WTC11 (cell line): ENCODE results near the gene CCAR1. TPM values are rescaled to one million over a fixed set of nuclear protein-coding genes. Genes with fewer than 3 reads are reported as not detected.

ENCODE experiments used
- ATAC-seq: fragments of 200-7000 bp; cut with Tn5 transposase; 2 replicates; pipeline ENCODE4 v1.10.0; 2021; ENCODE audit warnings: mild to moderate bottlenecking, moderate library complexity
- CTCF ChIA-PET: fragments of 300-600 bp; sonication (Branson Sonifier 250); formaldehyde crosslinking; loops from one replicate; lab custom pipeline; 2021; ENCODE audit warnings: antibody characterized with exemption; lab: Charles Lee
- POLR2A ChIA-PET: fragments of 350-600 bp; sonication (Branson Sonifier 250); formaldehyde crosslinking; loops from one replicate; lab custom pipeline; 2021; ENCODE audit warnings: antibody characterized with exemption; lab: Charles Lee
- DNase-seq: peaks from one replicate; pipeline ENCODE4 v3.0.0; 2021; ENCODE audit warnings: low spot score
- H3K27ac Mint-ChIP-seq: 2 replicates; pipeline ENCODE4 v1.8.0; 2021; ENCODE audit warnings: mixed read lengths
- H3K27me3 Mint-ChIP-seq: 2 replicates; pipeline ENCODE4 v1.8.0; 2021; ENCODE audit warnings: low read depth, mild to moderate bottlenecking, moderate library complexity, mixed read lengths
- H3K36me3 Mint-ChIP-seq: 2 replicates; pipeline ENCODE4 v1.8.0; 2021; ENCODE audit warnings: mixed read lengths
- H3K4me1 Mint-ChIP-seq: 2 replicates; pipeline ENCODE4 v1.8.0; 2022; ENCODE audit warnings: mixed read lengths
- H3K4me3 Mint-ChIP-seq: 2 replicates; pipeline ENCODE4 v1.8.0; 2021; ENCODE audit warnings: mild to moderate bottlenecking, moderate library complexity, mixed read lengths
- H3K9me3 Mint-ChIP-seq: 2 replicates; pipeline ENCODE4 v1.8.0; 2021; ENCODE audit warnings: mixed read lengths
- CBFB ChIP-seq: sonication (generic); formaldehyde crosslinking; IDR thresholded peaks from 2 replicates; pipeline ENCODE4 v1.8.1; 2022; ENCODE audit warnings: mild to moderate bottlenecking, low read depth, missing genetic modification reagents
- CREB1 ChIP-seq: sonication (generic); formaldehyde crosslinking; IDR thresholded peaks from 2 replicates; pipeline ENCODE4 v1.8.0; 2023; ENCODE audit warnings: mild to moderate bottlenecking, missing genetic modification reagents
- ELF4 ChIP-seq: sonication (generic); formaldehyde crosslinking; IDR thresholded peaks from 2 replicates; pipeline ENCODE4 v1.8.1; 2022; ENCODE audit warnings: low read depth, mild to moderate bottlenecking, moderate library complexity, missing genetic modification reagents
- FOXP4 ChIP-seq: sonication (generic); formaldehyde crosslinking; IDR thresholded peaks from 2 replicates; pipeline ENCODE4 v1.8.0; 2022; ENCODE audit warnings: mild to moderate bottlenecking, missing genetic modification reagents
- GABPB1 ChIP-seq: sonication (generic); formaldehyde crosslinking; IDR thresholded peaks from 2 replicates; pipeline ENCODE4 v1.8.1; 2023; ENCODE audit warnings: mild to moderate bottlenecking, missing genetic modification reagents
- HMGA2 ChIP-seq: fragments of 250-450 bp; sonication (Bioruptor Pico); IDR thresholded peaks from 2 replicates; pipeline ENCODE4 v1.4.0; 2021; ENCODE audit warnings: mild to moderate bottlenecking, moderate library complexity
- MAX ChIP-seq: sonication (generic); formaldehyde crosslinking; IDR thresholded peaks from 2 replicates; pipeline ENCODE4 v1.8.0; 2022; ENCODE audit warnings: mild to moderate bottlenecking, missing genetic modification reagents
- NFATC4 ChIP-seq: fragments of 250-450 bp; sonication (Bioruptor Pico); IDR thresholded peaks from 2 replicates; pipeline ENCODE4 v1.9.0; 2021; ENCODE audit warnings: mild to moderate bottlenecking
- NR2C2 ChIP-seq: sonication (generic); formaldehyde crosslinking; IDR thresholded peaks from 2 replicates; pipeline ENCODE4 v1.8.0; 2022; ENCODE audit warnings: mild to moderate bottlenecking, missing genetic modification reagents
- OVOL2 ChIP-seq: fragments of 250-450 bp; sonication (Bioruptor Pico); IDR thresholded peaks from 2 replicates; pipeline ENCODE4 v1.9.0; 2021; ENCODE audit warnings: mild to moderate bottlenecking, borderline replicate concordance
- SMAD3 ChIP-seq: sonication (generic); formaldehyde crosslinking; IDR thresholded peaks from 2 replicates; pipeline ENCODE4 v1.8.0; 2022; ENCODE audit warnings: missing genetic modification reagents, mild to moderate bottlenecking, borderline replicate concordance
- SP1 ChIP-seq: sonication (generic); formaldehyde crosslinking; conservative IDR thresholded peaks from 2 replicates; pipeline ENCODE4 v1.8.1; 2022; ENCODE audit warnings: missing genetic modification reagents
- ZBTB43 ChIP-seq: sonication (generic); formaldehyde crosslinking; IDR thresholded peaks from 2 replicates; pipeline ENCODE4 v1.8.1; 2023; ENCODE audit warnings: mild to moderate bottlenecking, missing genetic modification reagents
- ZNF232 ChIP-seq: sonication (generic); formaldehyde crosslinking; IDR thresholded peaks from 2 replicates; pipeline ENCODE4 v1.8.0; 2022; ENCODE audit warnings: mild to moderate bottlenecking, missing genetic modification reagents
- ZNF396 ChIP-seq: fragments of 250-450 bp; sonication (Bioruptor Pico); IDR thresholded peaks from 2 replicates; pipeline ENCODE4 v1.8.0; 2021; ENCODE audit warnings: mild to moderate bottlenecking, moderate library complexity, borderline replicate concordance
- total RNA-seq: library from RNA; stranded (reverse); gene quantifications from 3 replicates; pipeline ENCODE4 v1.2.3, GENCODE V29; 2021
- TF ChIP-seq, protein P1 (sequence below): sonication (generic); formaldehyde crosslinking; IDR thresholded peaks from 2 replicates; pipeline ENCODE4 v1.8.1; 2022; ENCODE audit warnings: mild to moderate bottlenecking, missing genetic modification reagents, moderate library complexity, borderline replicate concordance
- TF ChIP-seq, protein P2 (sequence below): sonication (generic); formaldehyde crosslinking; IDR thresholded peaks from 2 replicates; pipeline ENCODE4 v1.8.0; 2022; ENCODE audit warnings: missing genetic modification reagents

The CCAR1 gene
- total RNA-seq, 1 experiment from 2014 or later = 95.4 TPM

- Mint-ChIP-seq H3K4me1 (no peaks in the 10 kb centered on the region), H3K9me3 (no peaks in the 10 kb centered on the region), H3K36me3 (peaks cover 79% of the 10 kb centered on the region), H3K27me3 (no peaks in the 10 kb centered on the region), H3K4me3 (no peak overlapping the region), H3K27ac (no peak overlapping the region)
- TF ChIP-seq OVOL2 (CRISPR knock-in tag) (no peak), GABPB1 (no peak)
- ATAC-seq (no peak), DNase-seq (no peak)
- POLR2A ChIA-PET = no interaction called here
- CTCF ChIA-PET = no interaction called here
Observed at GRCh38 chr10:68756766-68757165, 35.7 kb downstream of the CCAR1 start.

GRCh38 chr10:68759223-68759863, 38.3 kb downstream of the CCAR1 start:
- ChIA-PET POLR2A (no interaction called here), CTCF (interaction anchor here (1.3 kb wide), 1 partner anchor 209 kb away, joined by 4 read pairs; no protein-coding TSS in a partner anchor)
- Mint-ChIP-seq H3K27me3 (no peaks in the 10 kb centered on the region), H3K36me3 (peaks cover 66% of the 10 kb centered on the region), H3K4me3 (no peak overlapping the region), H3K9me3 (no peaks in the 10 kb centered on the region), H3K27ac (no peak overlapping the region), H3K4me1 (no peaks in the 10 kb centered on the region)
- ATAC-seq = no peak
- TF ChIP-seq FOXP4 (CRISPR knock-in tag) (no peak), CBFB (CRISPR knock-in tag) (no peak), CREB1 (CRISPR knock-in tag) (no peak), SP1 (no peak), ZBTB43 (CRISPR knock-in tag) (no peak), ELF4 (CRISPR knock-in tag) (no peak), HMGA2 (CRISPR knock-in tag) (no peak), NFATC4 (CRISPR knock-in tag) (no peak), ZNF396 (CRISPR knock-in tag) (no peak), ZNF232 (CRISPR knock-in tag) (no peak), NR2C2 (CRISPR knock-in tag) (no peak), MAX (CRISPR knock-in tag) (no peak), SMAD3 (CRISPR knock-in tag) (no peak)
- TF ChIP-seq, protein P1, sequence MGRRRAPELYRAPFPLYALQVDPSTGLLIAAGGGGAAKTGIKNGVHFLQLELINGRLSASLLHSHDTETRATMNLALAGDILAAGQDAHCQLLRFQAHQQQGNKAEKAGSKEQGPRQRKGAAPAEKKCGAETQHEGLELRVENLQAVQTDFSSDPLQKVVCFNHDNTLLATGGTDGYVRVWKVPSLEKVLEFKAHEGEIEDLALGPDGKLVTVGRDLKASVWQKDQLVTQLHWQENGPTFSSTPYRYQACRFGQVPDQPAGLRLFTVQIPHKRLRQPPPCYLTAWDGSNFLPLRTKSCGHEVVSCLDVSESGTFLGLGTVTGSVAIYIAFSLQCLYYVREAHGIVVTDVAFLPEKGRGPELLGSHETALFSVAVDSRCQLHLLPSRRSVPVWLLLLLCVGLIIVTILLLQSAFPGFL (CRISPR knock-in tag) = no peak
- TF ChIP-seq, protein P2, sequence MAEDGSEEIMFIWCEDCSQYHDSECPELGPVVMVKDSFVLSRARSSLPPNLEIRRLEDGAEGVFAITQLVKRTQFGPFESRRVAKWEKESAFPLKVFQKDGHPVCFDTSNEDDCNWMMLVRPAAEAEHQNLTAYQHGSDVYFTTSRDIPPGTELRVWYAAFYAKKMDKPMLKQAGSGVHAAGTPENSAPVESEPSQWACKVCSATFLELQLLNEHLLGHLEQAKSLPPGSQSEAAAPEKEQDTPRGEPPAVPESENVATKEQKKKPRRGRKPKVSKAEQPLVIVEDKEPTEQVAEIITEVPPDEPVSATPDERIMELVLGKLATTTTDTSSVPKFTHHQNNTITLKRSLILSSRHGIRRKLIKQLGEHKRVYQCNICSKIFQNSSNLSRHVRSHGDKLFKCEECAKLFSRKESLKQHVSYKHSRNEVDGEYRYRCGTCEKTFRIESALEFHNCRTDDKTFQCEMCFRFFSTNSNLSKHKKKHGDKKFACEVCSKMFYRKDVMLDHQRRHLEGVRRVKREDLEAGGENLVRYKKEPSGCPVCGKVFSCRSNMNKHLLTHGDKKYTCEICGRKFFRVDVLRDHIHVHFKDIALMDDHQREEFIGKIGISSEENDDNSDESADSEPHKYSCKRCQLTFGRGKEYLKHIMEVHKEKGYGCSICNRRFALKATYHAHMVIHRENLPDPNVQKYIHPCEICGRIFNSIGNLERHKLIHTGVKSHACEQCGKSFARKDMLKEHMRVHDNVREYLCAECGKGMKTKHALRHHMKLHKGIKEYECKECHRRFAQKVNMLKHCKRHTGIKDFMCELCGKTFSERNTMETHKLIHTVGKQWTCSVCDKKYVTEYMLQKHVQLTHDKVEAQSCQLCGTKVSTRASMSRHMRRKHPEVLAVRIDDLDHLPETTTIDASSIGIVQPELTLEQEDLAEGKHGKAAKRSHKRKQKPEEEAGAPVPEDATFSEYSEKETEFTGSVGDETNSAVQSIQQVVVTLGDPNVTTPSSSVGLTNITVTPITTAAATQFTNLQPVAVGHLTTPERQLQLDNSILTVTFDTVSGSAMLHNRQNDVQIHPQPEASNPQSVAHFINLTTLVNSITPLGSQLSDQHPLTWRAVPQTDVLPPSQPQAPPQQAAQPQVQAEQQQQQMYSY (CRISPR knock-in tag) = no peak
- DNase-seq = no peak
